Endothelial cell of umbilical vein (primary cell): Measurements from ENCODE around the gene NUP153. TPM values are rescaled to one million over a fixed set of nuclear protein-coding genes. Genes with fewer than 3 reads are reported as not detected.

Source experiments
- BruUV-seq: library from RNA; stranded (reverse); fragments of 400-500 nt; replicated peaks from 2 replicates; lab custom pipeline; 2021; lab: Mats Ljungman, UMichigan
- CTCF ChIA-PET: fragments of 300-600, 350-600 bp; sonication (Branson Sonifier 250); formaldehyde crosslinking; loops from one replicate; lab custom pipeline; 2021; ENCODE audit warnings: antibody characterized with exemption, inconsistent platforms; lab: Charles Lee
- POLR2A ChIA-PET: fragments of 300-600, 350-600 bp; sonication (Branson Sonifier 250); formaldehyde crosslinking; loops from one replicate; lab custom pipeline; 2021; ENCODE audit warnings: antibody characterized with exemption, inconsistent platforms; lab: Charles Lee
- DNase-seq: peaks from one replicate; pipeline ENCODE4 v3.0.0-alpha.2; 2011; ENCODE audit warnings: low read depth, low spot score
- FAIRE-seq: peaks from 2 replicates; lab custom pipeline; 2011; peaks lifted over from hg19 to GRCh38; lab: Jason Lieb, UNC
- H2AFZ ChIP-seq: 2 replicates; pipeline ENCODE4 v1.6.0; 2012; ENCODE audit warnings: low read depth, low read length, control low read depth, inconsistent platforms
- H3K27ac ChIP-seq: 2 replicates; pipeline ENCODE4 v1.5.1; 2011; ENCODE audit warnings: low read depth, mild to moderate bottlenecking, control low read depth, low read length, moderate library complexity; ENCODE audit not compliant: insufficient read depth
- H3K27me3 ChIP-seq, 2 experiments: 2 replicates each; pipeline versions ENCODE4 v1.6.0 to v1.6.1; 2011; ENCODE audit warnings: low read length in 2 of 2, mixed read lengths in 1 of 2; ENCODE audit not compliant: control insufficient read depth in 2 of 2, insufficient read depth in 2 of 2
- H3K36me3 ChIP-seq, 2 experiments: 2 replicates in 1 of 2; 3 replicates in 1 of 2; pipeline ENCODE4 v1.5.1; 2011; ENCODE audit warnings: low read length in 2 of 2, mild to moderate bottlenecking in 1 of 2, moderate library complexity in 1 of 2; ENCODE audit not compliant: control insufficient read depth in 2 of 2, insufficient read depth in 2 of 2; ENCODE audit errors: extremely low read depth in 1 of 2
- H3K4me1 ChIP-seq: 3 replicates; pipeline ENCODE4 v1.5.1; 2011; ENCODE audit warnings: mild to moderate bottlenecking, low read length; ENCODE audit not compliant: control insufficient read depth, insufficient read depth; ENCODE audit errors: extremely low read depth
- H3K4me2 ChIP-seq: 2 replicates; pipeline ENCODE4 v1.6.1; 2011; ENCODE audit warnings: low read length, control low read depth, mixed read lengths; ENCODE audit not compliant: insufficient read depth
- H3K4me3 ChIP-seq, 3 experiments: fragments of 200-600 bp in 1 of 3; sonication (generic), shearing (Covaris generic) in 1 of 3; replicated peaks in 1 of 3; 2 replicates each; pipeline ENCODE4 v1.5.1; 2011 to 2016; ENCODE audit warnings: control low read depth in 3 of 3, low read length in 3 of 3, mild to moderate bottlenecking in 2 of 3, inconsistent platforms in 1 of 3, low read depth in 1 of 3, moderate library complexity in 1 of 3; ENCODE audit not compliant: insufficient read depth in 1 of 3
- H3K79me2 ChIP-seq: 2 replicates; pipeline ENCODE4 v1.6.0; 2012; ENCODE audit warnings: low read length, inconsistent platforms; ENCODE audit not compliant: control insufficient read depth, insufficient read depth
- H3K9ac ChIP-seq: replicated peaks from 2 replicates; pipeline ENCODE3; 2011; ENCODE audit warnings: low read length, control low read depth; ENCODE audit not compliant: insufficient read depth; ENCODE audit errors: extremely low read depth
- H3K9me1 ChIP-seq: replicated peaks from 3 replicates; pipeline ENCODE4 v1.6.0; 2011; ENCODE audit warnings: mild to moderate bottlenecking, low read length; ENCODE audit not compliant: control insufficient read depth, insufficient read depth; ENCODE audit errors: extremely low read depth
- H3K9me3 ChIP-seq: replicated peaks from 2 replicates; pipeline ENCODE4 v1.5.1; 2012; ENCODE audit warnings: low read length, inconsistent platforms; ENCODE audit not compliant: control insufficient read depth, insufficient read depth
- H4K20me1 ChIP-seq: replicated peaks from 2 replicates; pipeline ENCODE3; 2011; ENCODE audit warnings: mild to moderate bottlenecking, low read length; ENCODE audit not compliant: control insufficient read depth, insufficient read depth; ENCODE audit errors: extremely low read depth
- CTCF ChIP-seq, 2 donors: IDR thresholded peaks; 1 replicate in 1 of 2; 2 replicates in 1 of 2; pipeline ENCODE4 v1.5.1; 2011; ENCODE audit warnings: low read length in 2 of 2, mild to moderate bottlenecking in 2 of 2, moderate library complexity in 2 of 2, control low read depth in 1 of 2, inconsistent platforms in 1 of 2, low read depth in 1 of 2; ENCODE audit not compliant: insufficient read depth in 1 of 2; ENCODE audit errors: extremely low read depth in 1 of 2
- EZH2 ChIP-seq: IDR thresholded peaks from 2 replicates; pipeline ENCODE4 v1.6.1; 2012; ENCODE audit warnings: borderline replicate concordance, low read depth, mild to moderate bottlenecking, moderate library complexity, low read length, inconsistent platforms; ENCODE audit not compliant: severe bottlenecking
- FOS ChIP-seq: IDR thresholded peaks from 2 replicates; pipeline ENCODE4 v1.6.1; 2011; ENCODE audit warnings: mild to moderate bottlenecking, low read length, moderate library complexity, borderline replicate concordance; ENCODE audit not compliant: insufficient read depth
- GATA2 ChIP-seq: IDR thresholded peaks from 2 replicates; pipeline ENCODE4 v1.7.0; 2011; ENCODE audit warnings: low read depth, mild to moderate bottlenecking, moderate library complexity, mixed read lengths, low read length; ENCODE audit not compliant: insufficient read length, insufficient read depth
- MAX ChIP-seq: IDR thresholded peaks from 2 replicates; pipeline ENCODE4 v1.6.1; 2011; ENCODE audit not compliant: insufficient read depth, insufficient read length
- MYC ChIP-seq: IDR thresholded peaks from one replicate; pipeline ENCODE4 v1.6.1; 2011; ENCODE audit warnings: mild to moderate bottlenecking, low read depth, low read length
- POLR2AphosphoS5 ChIP-seq: IDR thresholded peaks from 2 replicates; pipeline ENCODE4 v1.6.1; 2012; ENCODE audit warnings: low read depth, mild to moderate bottlenecking, control low read depth, low read length, moderate library complexity; ENCODE audit not compliant: insufficient read depth
- dilution Hi-C: fragments of 300-500 bp; cut with MboI; formaldehyde crosslinking; loops from one replicate; pipeline ENCODE4 v1.15.0; 2019; ENCODE audit warnings: low sequenced_read_pairs; ENCODE audit not compliant: extremely low pct_ligation_motif_present
- intact Hi-C: fragments of 100-400 bp; cut with micrococcal nuclease; formaldehyde crosslinking; loops from one replicate; pipeline ENCODE4 v1.10.0; 2022
- polyA plus RNA-seq, 4 experiments: library from polyadenylated mRNA; depleted of rRNA in 3 of 4; stranded (reverse) in 3 of 4; unstranded in 1 of 4; fragments of >200 nt; gene quantifications; 2 replicates each; pipeline versions ENCODE4 v1.2.1 to v1.2.3, GENCODE V29; 2011 to 2012; ENCODE audit warnings: missing spikeins in 1 of 4
- total RNA-seq: library from RNA; stranded (reverse); gene quantifications from 2 replicates; pipeline ENCODE4 v1.2.3, GENCODE V29; 2021

The NUP153 gene
- total and polyA plus RNA-seq, 2 donors (not counting 3 experiments of a cell fraction or from before 2014, with no cell fraction given), result 22.0 to 51.0 TPM

GRCh38 chr6:17602888-17603287, 103.8 kb downstream of the NUP153 start:
- POLR2A ChIA-PET, result no interaction called here
- no TSS peak for BruUV-seq
- no peak for FAIRE-seq

More at GRCh38 chr6:17602888-17603287, 103.8 kb downstream of the NUP153 start:
- intact Hi-C loops (loop anchor here (5.0 kb wide), 1 partner anchor 199 kb away; no protein-coding TSS in a partner anchor), dilution Hi-C loops (no loop called here)
- Histone ChIP-seq H3K9me1 (no peaks in the 10 kb centered on the region), H2AFZ (no peak overlapping the region), H3K79me2 (no peaks in the 10 kb centered on the region), H3K36me3 (no peaks in the 10 kb centered on the region), H3K9ac (no peak overlapping the region), H3K9me3 (no peaks in the 10 kb centered on the region), H3K4me1 (peaks cover 5% of the 10 kb centered on the region), H3K27me3 (no peaks in the 10 kb centered on the region), H3K4me3 (no peak overlapping the region), H3K27ac (no peak overlapping the region), H4K20me1 (no peaks in the 10 kb centered on the region), H3K4me2 (no peak overlapping the region)
- CTCF ChIA-PET, result interaction anchor here (1.5 to 1.9 kb wide), 2 partner anchors 19 to 201 kb away, joined by 3 to 8 read pairs; no protein-coding TSS in a partner anchor
- TF ChIP-seq FOS, result no peak
- no peak for TF ChIP-seq GATA2
- TF ChIP-seq CTCF (IDR thresholded peaks at IDR 0.05; ENCODE audit: extremely low read depth in 1 of 2, insufficient read depth in 1 of 2, low read depth in 1 of 2, low read length in 2 of 2), result no peak
- no peak for TF ChIP-seq POLR2AphosphoS5
- TF ChIP-seq MYC, result no peak
- TF ChIP-seq EZH2, result no peak
- TF ChIP-seq MAX, result no peak
- DNase-seq, result no peak
